ENCODE measurements around the gene LTBR.

Gene LTBR

DNA sequence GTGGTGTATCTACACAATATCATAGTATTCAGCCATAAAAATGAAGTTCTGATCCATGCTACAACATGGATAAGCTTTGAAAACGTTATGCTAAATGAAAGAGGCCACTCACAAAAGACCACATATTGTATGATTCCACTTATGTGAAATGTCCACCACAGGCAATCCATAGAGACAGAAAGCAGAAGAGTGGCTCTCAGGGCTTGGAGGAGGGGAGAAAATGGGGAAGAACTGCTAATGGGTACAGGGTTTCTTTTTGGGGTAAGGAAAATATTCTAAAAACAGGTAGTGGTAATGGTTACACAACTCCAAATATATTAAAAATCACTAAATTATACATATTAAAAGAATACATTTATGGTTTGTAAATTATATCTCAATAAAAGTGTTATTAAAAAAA lies 25.1 kb upstream of the LTBR start:
- peaks cover 40 to 50% of the 10 kb centered on the region in 2 donors for H3K4me1 ChIP-seq (ENCODE audit: control insufficient read depth in 2 of 2, insufficient read depth in 2 of 2, low read length in 2 of 2)
- no peaks in the 10 kb centered on the region for H3K27me3 ChIP-seq (ENCODE audit: control insufficient read depth in 2 of 2, insufficient read depth in 2 of 2, low read length in 2 of 2)
- peak overlapping the region; percentile 17 to 23 for H3K27ac ChIP-seq (ENCODE audit: low read depth in 2 of 2, low read length in 2 of 2)
- H3K9ac ChIP-seq (ENCODE audit: low read depth in 1 of 2, low read length in 2 of 2) = no peak overlapping the region
- H3K9me3 ChIP-seq (ENCODE audit: control insufficient read depth in 2 of 2, low read length in 2 of 2) = no peaks in the 10 kb centered on the region
- no peak overlapping the region for H3K4me3 ChIP-seq (ENCODE audit: low read length in 2 of 2)
- H3K36me3 ChIP-seq (ENCODE audit: control insufficient read depth in 2 of 2, insufficient read depth in 2 of 2, low read length in 2 of 2) = peaks cover 12 to 24% of the 10 kb centered on the region in 2 donors

DNA sequence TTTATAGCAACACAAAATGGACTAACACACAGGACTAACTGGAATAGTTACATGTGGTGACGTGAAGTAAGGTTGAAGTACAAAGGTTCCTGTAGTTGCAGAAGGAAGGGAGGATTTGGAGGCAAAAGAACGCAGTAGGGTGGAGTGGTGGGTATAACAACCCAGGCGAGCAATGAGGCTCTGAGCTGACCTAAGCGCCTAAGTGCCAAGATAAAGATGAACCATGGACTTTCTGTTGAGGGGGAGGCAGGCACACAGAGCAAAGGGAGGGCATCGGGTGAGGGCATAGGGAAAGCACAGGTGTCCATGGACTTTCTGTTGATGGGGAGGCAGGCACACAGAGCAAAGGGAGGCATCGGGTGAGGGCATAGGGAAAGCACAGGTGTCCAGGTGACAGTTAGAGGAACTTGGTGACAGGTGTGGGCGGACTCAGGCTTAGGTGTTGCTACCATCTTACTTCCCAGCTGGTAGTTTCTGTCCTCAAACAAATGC lies 23.8 kb upstream of the LTBR start:
- Histone ChIP-seq H3K27me3 (ENCODE audit: control insufficient read depth in 2 of 2, insufficient read depth in 2 of 2, low read length in 2 of 2) (no peaks in the 10 kb centered on the region), H3K4me3 (ENCODE audit: low read length in 2 of 2) (no peak overlapping the region), H3K36me3 (ENCODE audit: control insufficient read depth in 2 of 2, insufficient read depth in 2 of 2, low read length in 2 of 2) (peaks cover 12 to 24% of the 10 kb centered on the region in 2 donors), H3K9me3 (ENCODE audit: control insufficient read depth in 2 of 2, low read length in 2 of 2) (no peaks in the 10 kb centered on the region), H3K27ac (ENCODE audit: low read depth in 2 of 2, low read length in 2 of 2) (peak overlapping the region; percentile 98 to 100), H3K9ac (ENCODE audit: low read depth in 1 of 2, low read length in 2 of 2) (peak overlapping the region in 1 of 2 donors; percentile 70), H3K4me1 (ENCODE audit: control insufficient read depth in 2 of 2, insufficient read depth in 2 of 2, low read length in 2 of 2) (peaks cover 37 to 54% of the 10 kb centered on the region in 2 donors)

DNA sequence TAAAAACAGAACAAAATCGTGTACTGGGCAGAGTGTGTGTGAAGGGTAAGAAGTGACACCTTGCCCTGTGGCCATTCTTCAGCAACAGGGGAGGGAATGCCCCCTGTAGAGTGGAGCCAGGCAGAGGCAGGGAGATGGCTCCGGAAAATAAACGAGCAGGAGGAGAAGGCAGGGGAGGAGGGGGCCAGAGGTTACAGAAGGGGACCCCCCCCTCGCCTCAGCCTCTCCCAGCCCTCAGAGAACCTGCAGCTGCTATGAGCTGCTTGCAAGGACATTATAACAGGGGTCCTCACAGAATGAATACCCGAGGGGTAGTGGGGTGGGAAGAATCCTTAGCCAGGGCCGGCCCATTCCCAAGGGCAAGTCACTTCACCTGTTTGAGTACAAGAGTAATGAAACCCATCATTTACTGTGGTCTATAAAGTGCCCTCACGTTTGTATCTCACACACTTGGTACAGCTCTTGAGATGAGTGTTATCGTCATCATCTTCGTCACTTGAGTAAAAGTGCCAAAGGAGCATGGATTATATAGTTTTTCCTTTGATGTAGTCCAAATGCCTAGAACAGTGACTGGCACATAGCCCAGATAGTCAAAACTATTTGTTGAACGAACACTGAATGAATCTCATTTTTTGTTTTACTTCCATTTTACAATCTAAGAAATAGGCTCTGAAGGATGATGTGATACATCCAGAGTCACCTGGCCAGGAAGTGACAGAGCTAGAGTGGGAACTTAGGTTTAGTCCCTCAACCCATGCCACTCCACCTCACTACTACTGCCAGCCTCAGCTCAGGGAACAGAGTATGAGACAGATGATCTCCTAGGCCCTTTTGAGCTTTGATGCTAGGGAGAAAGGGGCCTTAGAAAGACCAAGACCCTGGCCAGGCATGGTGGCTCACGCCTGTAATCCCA lies 23.1 kb upstream of the LTBR start:
- no peak overlapping the region for H3K4me3 ChIP-seq (ENCODE audit: low read length in 2 of 2)
- no peaks in the 10 kb centered on the region for H3K27me3 ChIP-seq (ENCODE audit: control insufficient read depth in 2 of 2, insufficient read depth in 2 of 2, low read length in 2 of 2)
- H3K27ac ChIP-seq (ENCODE audit: low read depth in 2 of 2, low read length in 2 of 2) = peak overlapping the region; percentile 98 to 100
- peaks cover 32 to 48% of the 10 kb centered on the region in 2 donors for H3K4me1 ChIP-seq (ENCODE audit: control insufficient read depth in 2 of 2, insufficient read depth in 2 of 2, low read length in 2 of 2)
- peak overlapping the region; percentile 5 to 70 for H3K9ac ChIP-seq (ENCODE audit: low read depth in 1 of 2, low read length in 2 of 2)
- no peaks in the 10 kb centered on the region for H3K9me3 ChIP-seq (ENCODE audit: control insufficient read depth in 2 of 2, low read length in 2 of 2)
- peaks cover 12 to 17% of the 10 kb centered on the region in 2 donors for H3K36me3 ChIP-seq (ENCODE audit: control insufficient read depth in 2 of 2, insufficient read depth in 2 of 2, low read length in 2 of 2)

DNA sequence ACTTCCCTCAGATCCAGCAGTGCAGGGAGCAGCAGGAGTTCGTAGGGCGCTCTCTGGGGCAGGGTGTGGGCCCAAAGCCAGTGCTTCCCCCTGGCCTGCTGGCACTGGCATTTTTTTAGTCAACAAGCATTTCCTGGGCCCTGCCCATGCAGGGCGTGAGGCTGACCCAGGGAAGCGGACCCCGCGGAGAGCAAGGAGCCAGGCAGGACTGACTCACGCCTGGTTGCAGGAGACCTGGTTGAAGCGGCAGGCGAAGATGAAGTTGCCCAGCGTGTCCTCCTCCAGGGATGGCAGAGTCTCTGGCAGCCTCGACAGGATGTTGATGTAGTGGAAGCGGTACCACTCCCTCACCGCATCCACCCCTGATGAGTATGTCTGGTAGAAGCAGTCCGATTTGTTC lies 22.1 kb upstream of the LTBR start:
- H3K9ac ChIP-seq (ENCODE audit: low read depth in 1 of 2, low read length in 2 of 2) = peak overlapping the region in 1 of 2 donors; percentile 47

DNA sequence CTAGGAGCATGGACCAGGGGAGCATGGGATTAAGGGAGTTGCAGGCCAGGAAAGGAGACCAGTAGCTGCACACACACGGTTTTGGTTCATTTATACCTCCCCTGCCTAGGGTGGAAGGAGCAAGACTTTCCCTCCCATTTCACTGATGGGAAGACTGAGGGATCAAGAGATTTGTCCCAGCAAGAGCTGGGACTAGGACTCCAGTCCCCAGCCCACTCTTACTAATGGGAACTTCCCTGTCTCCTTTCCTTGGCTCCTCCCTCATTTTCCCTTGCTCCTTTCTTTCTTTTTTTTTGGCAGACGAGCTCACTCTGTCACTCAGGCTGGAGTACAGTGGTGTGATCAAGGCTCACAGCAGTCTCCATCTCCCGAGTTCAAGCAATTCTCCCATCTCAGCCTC lies 21.6 kb upstream of the LTBR start:
- Histone ChIP-seq H3K9ac (ENCODE audit: low read depth in 1 of 2, low read length in 2 of 2) (peak overlapping the region; percentile 1 to 47), H3K4me3 (ENCODE audit: low read length in 2 of 2) (no peak overlapping the region), H3K36me3 (ENCODE audit: control insufficient read depth in 2 of 2, insufficient read depth in 2 of 2, low read length in 2 of 2) (peaks cover 0 to 9% of the 10 kb centered on the region in 2 donors), H3K9me3 (ENCODE audit: control insufficient read depth in 2 of 2, low read length in 2 of 2) (no peaks in the 10 kb centered on the region), H3K4me1 (ENCODE audit: control insufficient read depth in 2 of 2, insufficient read depth in 2 of 2, low read length in 2 of 2) (peaks cover 29 to 49% of the 10 kb centered on the region in 2 donors), H3K27ac (ENCODE audit: low read depth in 2 of 2, low read length in 2 of 2) (peak overlapping the region; percentile 98 to 100), H3K27me3 (ENCODE audit: control insufficient read depth in 2 of 2, insufficient read depth in 2 of 2, low read length in 2 of 2) (no peaks in the 10 kb centered on the region)

More for the DNA sequence above, 22.1 kb upstream of the LTBR start:
- no peaks in the 10 kb centered on the region for H3K9me3 ChIP-seq (ENCODE audit: control insufficient read depth in 2 of 2, low read length in 2 of 2)
- H3K4me1 ChIP-seq (ENCODE audit: control insufficient read depth in 2 of 2, insufficient read depth in 2 of 2, low read length in 2 of 2) = peaks cover 29 to 48% of the 10 kb centered on the region in 2 donors
- no peak overlapping the region for H3K4me3 ChIP-seq (ENCODE audit: low read length in 2 of 2)
- no peaks in the 10 kb centered on the region for H3K27me3 ChIP-seq (ENCODE audit: control insufficient read depth in 2 of 2, insufficient read depth in 2 of 2, low read length in 2 of 2)
- peak overlapping the region; percentile 98 to 100 for H3K27ac ChIP-seq (ENCODE audit: low read depth in 2 of 2, low read length in 2 of 2)
- H3K36me3 ChIP-seq (ENCODE audit: control insufficient read depth in 2 of 2, insufficient read depth in 2 of 2, low read length in 2 of 2) = peaks cover 2 to 11% of the 10 kb centered on the region in 2 donors

DNA sequence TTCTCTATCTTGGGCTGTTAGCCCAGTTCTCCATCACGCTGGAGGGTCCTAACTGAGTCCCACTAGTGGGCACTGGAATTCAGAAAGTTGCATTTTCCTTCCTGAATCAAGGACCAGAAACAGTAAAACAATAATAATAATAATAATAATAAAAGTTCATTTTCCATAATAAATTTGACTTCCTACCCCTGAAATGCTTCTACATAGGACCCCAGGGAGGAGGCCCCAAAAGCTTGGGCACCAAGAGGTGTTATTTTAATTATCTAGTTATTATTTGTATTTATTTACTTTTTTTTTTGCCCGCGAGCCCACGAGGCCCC lies 21.0 kb upstream of the LTBR start:
- peak overlapping the region in 1 of 2 donors; percentile 6 for H3K9ac ChIP-seq (ENCODE audit: low read depth in 1 of 2, low read length in 2 of 2)
- H3K4me1 ChIP-seq (ENCODE audit: control insufficient read depth in 2 of 2, insufficient read depth in 2 of 2, low read length in 2 of 2) = peaks cover 32 to 54% of the 10 kb centered on the region in 2 donors
- no peaks in the 10 kb centered on the region for H3K9me3 ChIP-seq (ENCODE audit: control insufficient read depth in 2 of 2, low read length in 2 of 2)
- peak overlapping the region; percentile 31 to 73 for H3K4me3 ChIP-seq (ENCODE audit: low read length in 2 of 2)
- H3K27ac ChIP-seq (ENCODE audit: low read depth in 2 of 2, low read length in 2 of 2) = peak overlapping the region; percentile 98 to 100
- no peaks in the 10 kb centered on the region for H3K27me3 ChIP-seq (ENCODE audit: control insufficient read depth in 2 of 2, insufficient read depth in 2 of 2, low read length in 2 of 2)
- H3K36me3 ChIP-seq (ENCODE audit: control insufficient read depth in 2 of 2, insufficient read depth in 2 of 2, low read length in 2 of 2) = peaks cover 0 to 8% of the 10 kb centered on the region in 2 donors

DNA sequence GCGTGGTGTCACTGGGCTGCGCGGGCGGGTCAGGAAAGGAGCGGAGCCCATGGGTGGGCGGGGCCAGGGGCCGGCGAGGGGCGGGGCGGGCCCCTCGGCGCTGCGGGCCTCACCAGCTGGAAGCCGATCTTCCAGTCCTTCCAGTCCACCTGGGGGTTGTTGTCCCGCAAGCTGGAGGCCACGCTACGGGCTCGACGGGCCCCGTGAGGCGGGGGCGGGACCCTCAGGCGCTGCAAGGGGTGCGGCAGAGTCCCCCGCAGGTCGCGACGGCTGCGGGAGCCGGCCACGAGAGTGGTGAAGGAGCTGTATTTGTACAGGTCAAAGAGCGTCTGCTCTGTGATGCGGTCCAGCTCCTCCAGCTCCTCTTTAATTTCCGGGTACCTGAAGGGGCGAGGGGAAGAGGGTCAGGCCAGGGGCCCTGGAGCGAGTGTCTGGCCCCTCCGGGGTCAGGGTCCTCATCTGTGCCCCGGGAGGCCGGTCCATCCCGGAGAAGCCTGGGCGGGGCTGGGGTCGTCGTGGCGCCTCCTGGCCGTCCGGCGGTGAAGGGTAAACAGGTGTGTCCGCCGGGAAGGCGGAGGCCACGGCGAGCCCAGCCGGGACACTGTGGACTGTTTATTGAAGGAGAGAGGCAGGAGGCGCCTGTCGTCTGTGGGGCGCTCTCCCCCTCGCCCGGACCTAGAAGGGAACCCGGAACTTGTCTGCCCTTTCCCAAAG lies 20.5 kb upstream of the LTBR start:
- Histone ChIP-seq H3K36me3 (ENCODE audit: control insufficient read depth in 2 of 2, insufficient read depth in 2 of 2, low read length in 2 of 2) (peaks cover 0 to 6% of the 10 kb centered on the region in 2 donors), H3K9me3 (ENCODE audit: control insufficient read depth in 2 of 2, low read length in 2 of 2) (no peaks in the 10 kb centered on the region), H3K27ac (ENCODE audit: low read depth in 2 of 2, low read length in 2 of 2) (peak overlapping the region; percentile 98 to 100), H3K27me3 (ENCODE audit: control insufficient read depth in 2 of 2, insufficient read depth in 2 of 2, low read length in 2 of 2) (no peaks in the 10 kb centered on the region), H3K4me3 (ENCODE audit: low read length in 2 of 2) (peak overlapping the region; percentile 73 to 80), H3K4me1 (ENCODE audit: control insufficient read depth in 2 of 2, insufficient read depth in 2 of 2, low read length in 2 of 2) (peaks cover 36 to 57% of the 10 kb centered on the region in 2 donors), H3K9ac (ENCODE audit: low read depth in 1 of 2, low read length in 2 of 2) (peak overlapping the region; percentile 84 to 96)

DNA sequence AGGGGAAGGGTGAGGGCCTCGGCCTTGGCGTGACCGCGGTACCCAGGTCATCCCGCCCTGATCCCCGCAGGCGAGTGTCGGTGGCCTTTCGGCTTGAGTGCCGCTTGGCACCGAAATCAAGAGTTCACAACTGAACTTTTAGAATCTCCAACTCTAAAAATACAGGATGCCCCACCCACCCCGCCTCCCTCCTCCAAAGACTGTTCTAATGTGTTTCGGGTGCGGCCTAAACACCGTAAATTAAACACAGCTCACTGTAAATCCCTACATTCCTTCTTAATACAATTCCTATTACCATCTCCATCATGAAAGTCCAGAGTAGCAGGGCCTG lies 20.0 kb upstream of the LTBR start:
- Histone ChIP-seq H3K4me1 (ENCODE audit: control insufficient read depth in 2 of 2, insufficient read depth in 2 of 2, low read length in 2 of 2) (peaks cover 41 to 60% of the 10 kb centered on the region in 2 donors), H3K9ac (ENCODE audit: low read depth in 1 of 2, low read length in 2 of 2) (peak overlapping the region; percentile 84 to 96)

DNA sequence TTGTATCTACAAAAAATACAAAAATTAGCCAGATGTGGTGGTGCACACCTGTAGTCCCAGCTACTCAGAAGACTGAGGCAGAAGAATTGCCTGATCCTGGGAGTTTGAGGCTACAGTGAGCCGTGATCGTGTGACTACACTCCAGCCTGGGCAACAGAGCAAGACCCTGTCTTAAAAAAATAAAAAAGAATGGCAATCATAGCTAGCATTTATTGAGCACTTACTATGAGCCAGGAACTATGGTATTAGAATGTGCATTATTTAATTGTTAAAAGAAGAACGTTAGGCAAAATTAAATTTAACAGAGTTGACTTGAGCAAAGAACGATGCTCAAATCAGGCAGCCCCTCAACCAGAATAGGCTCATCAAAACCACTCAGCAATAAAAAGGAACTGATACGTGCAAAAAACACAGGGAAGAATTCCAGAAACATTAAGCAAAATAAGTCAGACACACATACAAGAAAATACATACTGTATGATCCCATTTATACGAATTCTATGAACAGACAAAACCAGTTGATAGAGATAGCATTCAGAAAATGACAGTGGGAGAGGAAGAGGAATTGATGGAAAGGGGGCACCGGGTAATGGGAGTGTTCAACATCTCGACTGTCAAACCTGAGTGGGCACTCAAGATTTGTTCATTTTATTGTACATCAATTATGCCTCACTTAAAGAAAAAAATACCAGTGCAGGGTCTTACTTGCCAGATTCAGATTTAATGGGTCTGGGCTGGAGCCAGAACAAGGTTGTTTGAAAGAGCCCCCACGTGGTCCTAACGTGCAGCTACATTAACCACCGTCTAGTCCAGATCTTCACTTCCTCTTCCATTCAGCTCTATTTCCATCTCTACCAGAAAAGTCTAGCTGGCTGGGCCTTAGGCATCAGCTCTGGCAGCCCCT lies 16.6 kb upstream of the LTBR start:
- H3K27me3 ChIP-seq (ENCODE audit: control insufficient read depth in 2 of 2, insufficient read depth in 2 of 2, low read length in 2 of 2) = no peaks in the 10 kb centered on the region
- H3K4me1 ChIP-seq (ENCODE audit: control insufficient read depth in 2 of 2, insufficient read depth in 2 of 2, low read length in 2 of 2) = peaks cover 34 to 52% of the 10 kb centered on the region in 2 donors
- H3K4me3 ChIP-seq (ENCODE audit: low read length in 2 of 2) = no peak overlapping the region
- peak overlapping the region; percentile 74 to 76 for H3K27ac ChIP-seq (ENCODE audit: low read depth in 2 of 2, low read length in 2 of 2)
- peaks cover 0 to 7% of the 10 kb centered on the region in 2 donors for H3K36me3 ChIP-seq (ENCODE audit: control insufficient read depth in 2 of 2, insufficient read depth in 2 of 2, low read length in 2 of 2)
- H3K9me3 ChIP-seq (ENCODE audit: control insufficient read depth in 2 of 2, low read length in 2 of 2) = no peaks in the 10 kb centered on the region
- peak overlapping the region in 1 of 2 donors; percentile 39 for H3K9ac ChIP-seq (ENCODE audit: low read depth in 1 of 2, low read length in 2 of 2)

More for the DNA sequence above, 20.0 kb upstream of the LTBR start:
- Histone ChIP-seq H3K27ac (ENCODE audit: low read depth in 2 of 2, low read length in 2 of 2) (peak overlapping the region; percentile 98 to 100), H3K27me3 (ENCODE audit: control insufficient read depth in 2 of 2, insufficient read depth in 2 of 2, low read length in 2 of 2) (no peaks in the 10 kb centered on the region), H3K36me3 (ENCODE audit: control insufficient read depth in 2 of 2, insufficient read depth in 2 of 2, low read length in 2 of 2) (peaks cover 0 to 7% of the 10 kb centered on the region in 2 donors), H3K4me3 (ENCODE audit: low read length in 2 of 2) (peak overlapping the region; percentile 73 to 80), H3K9me3 (ENCODE audit: control insufficient read depth in 2 of 2, low read length in 2 of 2) (no peaks in the 10 kb centered on the region)

Measured in mucosa of rectum (tissue), 2 donors.